ENCODE results near the gene LSM10. TPM values are rescaled to one million over a fixed set of nuclear protein-coding genes. Genes with fewer than 3 reads are reported as not detected.

The LSM10 gene
- total RNA-seq, 3 donors from 2014 or later: 80.6 to 96.3 (median 83.8) TPM

GRCh38 chr1:36359383-36359782 is 38.3 kb downstream of the LSM10 start:
- Mint-ChIP-seq H3K4me1 (ENCODE audit: low read depth) (peaks cover 23% of the 10 kb centered on the region), H3K36me3 (ENCODE audit: insufficient read depth) (peaks cover 33% of the 10 kb centered on the region), H3K9me3 (no peaks in the 10 kb centered on the region), H3K27me3 (ENCODE audit: low read depth) (no peaks in the 10 kb centered on the region), H3K4me3 (no peak overlapping the region)
- DNase-seq (no peak), ATAC-seq (peak in 1 of 2 donors; percentile 10)

DNA sequence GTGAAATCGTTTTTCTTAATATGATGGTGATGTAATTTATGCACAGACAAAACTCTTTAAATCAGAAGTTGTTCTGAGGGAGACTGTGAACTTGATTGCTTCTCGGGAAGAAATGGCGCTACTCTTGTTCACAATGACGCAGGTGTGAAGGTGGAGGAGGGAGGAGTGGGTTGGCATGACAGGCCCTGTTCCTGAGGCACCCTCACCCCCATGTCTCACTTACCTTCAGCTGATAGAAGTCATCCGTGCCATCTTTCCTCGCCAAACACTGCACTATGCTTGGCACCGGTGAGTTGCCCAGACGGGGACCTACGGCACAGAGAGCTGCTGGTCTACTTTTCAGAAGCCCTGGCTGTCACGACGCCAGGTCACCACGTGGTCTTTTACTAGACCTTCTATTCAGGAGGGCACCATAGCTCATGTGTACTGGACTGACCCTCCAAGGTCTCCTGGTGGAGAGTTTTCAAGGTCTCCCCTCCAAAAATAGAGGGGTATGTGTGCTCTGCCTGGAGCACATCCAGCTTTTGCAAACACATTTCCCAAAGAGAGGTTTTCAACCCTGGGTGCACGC is 39.1 kb downstream of the LSM10 start:
- DNase-seq (no peak), ATAC-seq (no peak)
- no peaks in the 10 kb centered on the region for H3K27me3 Mint-ChIP-seq (ENCODE audit: low read depth)
- peaks cover 36% of the 10 kb centered on the region for H3K36me3 Mint-ChIP-seq (ENCODE audit: insufficient read depth)
- H3K4me3 Mint-ChIP-seq: no peak overlapping the region
- no peaks in the 10 kb centered on the region for H3K9me3 Mint-ChIP-seq
- peaks cover 23% of the 10 kb centered on the region for H3K4me1 Mint-ChIP-seq (ENCODE audit: low read depth)

DNA sequence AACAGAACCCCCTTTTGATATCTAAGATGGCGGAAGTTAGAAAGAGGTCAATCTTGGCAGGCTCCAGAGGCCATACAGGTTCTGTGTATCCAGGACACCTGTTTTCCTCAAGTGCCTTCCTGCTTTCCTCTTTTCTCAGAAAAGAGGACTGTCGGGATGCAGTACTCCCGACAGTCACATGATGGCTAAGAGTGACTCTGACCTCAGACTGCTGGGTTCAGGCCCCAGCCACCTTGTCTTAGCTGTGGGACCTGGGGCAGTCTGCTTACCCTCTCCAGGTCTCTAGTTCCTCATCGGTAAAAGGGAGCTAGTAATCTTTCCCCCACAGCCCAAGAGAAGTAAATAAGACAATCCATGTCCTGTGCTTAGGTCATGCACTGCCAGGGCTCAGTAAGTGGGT is 41.9 kb downstream of the LSM10 start:
- no peak for ATAC-seq
- H3K4me1 Mint-ChIP-seq (ENCODE audit: low read depth): peaks cover 39% of the 10 kb centered on the region
- no peak overlapping the region for H3K4me3 Mint-ChIP-seq
- DNase-seq: no peak
- H3K36me3 Mint-ChIP-seq (ENCODE audit: insufficient read depth): peaks cover 39% of the 10 kb centered on the region
- no peaks in the 10 kb centered on the region for H3K9me3 Mint-ChIP-seq
- H3K27me3 Mint-ChIP-seq (ENCODE audit: low read depth): no peaks in the 10 kb centered on the region

- no peaks in the 10 kb centered on the region for H3K27me3 Mint-ChIP-seq (ENCODE audit: low read depth)
- peaks cover 32% of the 10 kb centered on the region for H3K36me3 Mint-ChIP-seq (ENCODE audit: insufficient read depth)
- no peaks in the 10 kb centered on the region for H3K9me3 Mint-ChIP-seq
- peaks cover 37% of the 10 kb centered on the region for H3K4me1 Mint-ChIP-seq (ENCODE audit: low read depth)
- no peak for DNase-seq
- no peak overlapping the region for H3K4me3 Mint-ChIP-seq
- no peak for ATAC-seq
Measured at GRCh38 chr1:36354486-36354885, 43.2 kb downstream of the LSM10 start.

- ATAC-seq: no peak
- Mint-ChIP-seq H3K4me1 (ENCODE audit: low read depth) (peaks cover 30% of the 10 kb centered on the region), H3K27me3 (ENCODE audit: low read depth) (no peaks in the 10 kb centered on the region), H3K4me3 (no peak overlapping the region), H3K9me3 (no peaks in the 10 kb centered on the region), H3K36me3 (ENCODE audit: insufficient read depth) (peaks cover 31% of the 10 kb centered on the region)
- no peak for DNase-seq
Measured at GRCh38 chr1:36352910-36353878, 44.5 kb downstream of the LSM10 start.

- ATAC-seq (no peak), DNase-seq (no peak)
- H3K27me3 Mint-ChIP-seq (ENCODE audit: low read depth): no peaks in the 10 kb centered on the region
- no peak overlapping the region for H3K4me3 Mint-ChIP-seq
- H3K4me1 Mint-ChIP-seq (ENCODE audit: low read depth): peaks cover 26% of the 10 kb centered on the region
- no peaks in the 10 kb centered on the region for H3K9me3 Mint-ChIP-seq
- peaks cover 30% of the 10 kb centered on the region for H3K36me3 Mint-ChIP-seq (ENCODE audit: insufficient read depth)
Measured at GRCh38 chr1:36352125-36352909, 45.4 kb downstream of the LSM10 start.

DNA sequence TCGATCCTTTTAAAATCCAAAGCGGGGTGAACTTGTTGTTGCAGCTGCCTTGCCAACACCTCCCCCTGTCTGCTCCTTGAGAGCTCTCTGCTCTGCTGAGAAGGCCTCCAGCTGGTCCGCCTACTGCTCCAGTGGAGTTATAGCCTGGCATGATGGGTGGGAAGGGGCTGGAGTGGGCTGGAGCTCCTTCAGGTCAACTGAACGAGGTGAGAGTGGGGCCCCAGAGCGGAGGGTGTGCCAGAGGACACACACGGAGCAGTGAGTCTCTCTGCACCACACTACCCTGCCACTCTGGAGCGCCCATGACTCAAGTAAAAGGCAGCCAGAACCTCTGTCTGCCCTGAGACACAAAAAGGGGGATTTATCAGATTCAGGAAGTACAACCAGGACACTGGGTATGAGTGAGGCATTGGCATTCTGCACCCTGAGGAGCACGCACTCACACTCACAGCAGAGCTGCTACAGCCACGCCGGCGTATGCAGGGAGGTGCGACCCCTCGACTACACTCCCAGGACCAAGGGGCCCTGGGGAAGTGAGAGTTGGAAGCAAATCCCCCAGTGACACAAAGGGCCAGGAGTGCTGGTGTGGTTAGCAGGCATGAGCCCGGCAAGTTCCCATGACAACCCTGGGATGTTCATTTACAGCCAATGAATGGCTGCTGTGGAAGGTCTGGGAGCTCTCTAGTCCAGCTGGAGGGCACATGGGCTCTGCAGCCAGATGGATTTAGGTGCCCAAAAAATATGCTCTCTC is 46.3 kb downstream of the LSM10 start:
- DNase-seq (no peak), ATAC-seq (peak in 1 of 2 donors; percentile 24)
- H3K4me3 Mint-ChIP-seq: no peak overlapping the region
- peaks cover 26% of the 10 kb centered on the region for H3K4me1 Mint-ChIP-seq (ENCODE audit: low read depth)
- H3K36me3 Mint-ChIP-seq (ENCODE audit: insufficient read depth): peaks cover 30% of the 10 kb centered on the region
- H3K27me3 Mint-ChIP-seq (ENCODE audit: low read depth): no peaks in the 10 kb centered on the region
- H3K9me3 Mint-ChIP-seq: no peaks in the 10 kb centered on the region

- Mint-ChIP-seq H3K4me3 (no peak overlapping the region), H3K36me3 (ENCODE audit: insufficient read depth) (peaks cover 30% of the 10 kb centered on the region), H3K27me3 (ENCODE audit: low read depth) (no peaks in the 10 kb centered on the region), H3K9me3 (no peaks in the 10 kb centered on the region), H3K4me1 (ENCODE audit: low read depth) (peaks cover 26% of the 10 kb centered on the region)
- peak; percentile 86 to 89 for ATAC-seq
- DNase-seq: peak; percentile 38
Measured at GRCh38 chr1:36350659-36351226, 47.0 kb downstream of the LSM10 start.

DNA sequence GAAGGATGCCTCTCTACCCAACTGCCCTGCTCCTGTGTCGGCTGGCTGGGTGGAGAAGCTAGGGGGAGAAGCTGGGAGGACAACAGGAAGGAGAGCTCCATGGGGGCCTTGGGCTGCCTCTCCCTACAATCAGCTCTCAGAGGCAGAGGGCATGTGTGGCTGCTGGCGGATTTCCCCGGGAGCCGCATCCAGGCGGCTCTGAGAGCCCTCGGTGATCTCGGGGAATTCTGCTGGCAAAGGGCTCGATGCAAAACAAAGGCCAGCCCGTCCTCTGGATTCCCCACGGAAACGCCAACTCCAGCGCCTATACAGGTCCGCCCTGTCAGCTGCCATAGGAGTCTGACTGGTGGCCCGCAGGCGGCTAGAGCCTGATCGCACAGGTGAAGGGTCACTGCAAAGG is 47.9 kb downstream of the LSM10 start:
- H3K9me3 Mint-ChIP-seq: no peaks in the 10 kb centered on the region
- no peak for ATAC-seq
- no peaks in the 10 kb centered on the region for H3K27me3 Mint-ChIP-seq (ENCODE audit: low read depth)
- peaks cover 27% of the 10 kb centered on the region for H3K36me3 Mint-ChIP-seq (ENCODE audit: insufficient read depth)
- no peak for DNase-seq
- H3K4me1 Mint-ChIP-seq (ENCODE audit: low read depth): peaks cover 26% of the 10 kb centered on the region
- H3K4me3 Mint-ChIP-seq: no peak overlapping the region

DNA sequence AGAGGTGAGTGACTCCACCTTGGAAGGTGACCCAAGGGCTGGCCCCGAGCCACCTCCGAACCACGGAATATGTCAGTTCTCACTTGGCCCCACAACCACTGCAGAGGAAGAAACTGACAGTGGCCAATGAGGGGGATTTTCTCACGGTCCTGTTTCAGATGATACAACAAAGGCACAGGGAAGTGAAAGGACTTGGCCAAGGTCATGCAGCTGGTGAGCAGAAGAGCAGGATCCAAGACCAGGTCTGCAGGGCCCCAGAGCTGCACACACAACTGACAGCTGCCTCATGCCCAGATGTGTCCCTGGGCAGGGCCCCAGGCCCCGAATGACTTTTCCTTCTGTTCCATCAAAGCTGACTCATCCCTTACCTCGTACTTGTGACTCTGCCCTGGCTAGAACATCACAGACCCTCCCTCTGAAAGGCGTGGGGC is 48.5 kb downstream of the LSM10 start:
- Mint-ChIP-seq H3K4me3 (no peak overlapping the region), H3K4me1 (ENCODE audit: low read depth) (peaks cover 26% of the 10 kb centered on the region), H3K36me3 (ENCODE audit: insufficient read depth) (peaks cover 25% of the 10 kb centered on the region), H3K27me3 (ENCODE audit: low read depth) (no peaks in the 10 kb centered on the region), H3K9me3 (no peaks in the 10 kb centered on the region)
- no peak for DNase-seq
- ATAC-seq: peak in 1 of 2 donors; percentile 17

- ATAC-seq: no peak
- H3K36me3 Mint-ChIP-seq (ENCODE audit: insufficient read depth): peaks cover 16% of the 10 kb centered on the region
- no peaks in the 10 kb centered on the region for H3K9me3 Mint-ChIP-seq
- H3K4me3 Mint-ChIP-seq: no peak overlapping the region
- peaks cover 19% of the 10 kb centered on the region for H3K4me1 Mint-ChIP-seq (ENCODE audit: low read depth)
- no peaks in the 10 kb centered on the region for H3K27me3 Mint-ChIP-seq (ENCODE audit: low read depth)
- no peak for DNase-seq
Measured at GRCh38 chr1:36346741-36347370, 50.9 kb downstream of the LSM10 start.

GRCh38 chr1:36345353-36345752 is 52.4 kb downstream of the LSM10 start:
- no peak overlapping the region for H3K4me3 Mint-ChIP-seq
- ATAC-seq (no peak), DNase-seq (no peak)
- H3K36me3 Mint-ChIP-seq (ENCODE audit: insufficient read depth): peaks cover 24% of the 10 kb centered on the region
- H3K4me1 Mint-ChIP-seq (ENCODE audit: low read depth): peaks cover 4% of the 10 kb centered on the region
- H3K9me3 Mint-ChIP-seq: no peaks in the 10 kb centered on the region
- H3K27me3 Mint-ChIP-seq (ENCODE audit: low read depth): no peaks in the 10 kb centered on the region

GRCh38 chr1:36344395-36344680 is 53.4 kb downstream of the LSM10 start:
- H3K9me3 Mint-ChIP-seq: no peaks in the 10 kb centered on the region
- H3K4me3 Mint-ChIP-seq: no peak overlapping the region
- peaks cover 5% of the 10 kb centered on the region for H3K4me1 Mint-ChIP-seq (ENCODE audit: low read depth)
- DNase-seq: no peak
- no peaks in the 10 kb centered on the region for H3K27me3 Mint-ChIP-seq (ENCODE audit: low read depth)
- ATAC-seq: no peak
- peaks cover 25% of the 10 kb centered on the region for H3K36me3 Mint-ChIP-seq (ENCODE audit: insufficient read depth)
